ENCODE results near the gene SMO. TPM values are rescaled to one million over a fixed set of nuclear protein-coding genes. Genes with fewer than 3 reads are reported as not detected.
A peak's percentile ranks its signal among the peaks of the same experiment; 100 is the strongest.

Gene SMO
- total RNA-seq, 2 donors from 2014 or later = 75.5 to 76.2 TPM

DNA sequence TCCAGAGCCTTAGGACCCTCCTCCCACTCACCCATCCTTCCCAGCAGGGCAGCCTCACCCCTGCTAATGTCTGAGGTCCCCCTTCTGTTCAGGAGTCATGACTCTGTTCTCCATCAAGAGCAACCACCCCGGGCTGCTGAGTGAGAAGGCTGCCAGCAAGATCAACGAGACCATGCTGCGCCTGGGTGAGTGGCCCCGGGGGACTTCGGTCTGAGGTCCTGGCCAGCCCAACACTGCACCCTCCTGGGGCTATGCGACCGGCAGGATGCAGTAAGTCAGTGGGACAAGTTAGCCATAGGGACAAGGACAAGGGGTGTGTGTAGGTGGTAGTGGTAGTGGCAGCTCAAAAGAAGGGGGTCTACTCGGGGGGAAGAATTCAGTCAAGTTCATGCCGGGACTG, 20.2 kb downstream of the SMO start:
- no peak overlapping the region for H3K9ac ChIP-seq (ENCODE audit: extremely low read depth, low read length, poor library complexity, severe bottlenecking)
- TF ChIP-seq CTCF (conservative IDR thresholded peaks at IDR 0.05) = no peak
- Mint-ChIP-seq H3K4me1 (no peaks in the 10 kb centered on the region), H3K4me3 (no peak overlapping the region), H3K27ac (no peak overlapping the region), H3K27me3 (ENCODE audit: insufficient read depth) (no peaks in the 10 kb centered on the region), H3K9me3 (no peaks in the 10 kb centered on the region), H3K36me3 (ENCODE audit: low read depth) (peaks cover 62% of the 10 kb centered on the region)
- peaks cover 47% of the 10 kb centered on the region for H3K36me3 ChIP-seq (ENCODE audit: control insufficient read depth, insufficient read depth, low read length)
- no peaks in the 10 kb centered on the region for H3K4me1 ChIP-seq (ENCODE audit: control insufficient read depth, insufficient read depth, low read length)
- DNase-seq = no peak
- no peaks in the 10 kb centered on the region for H3K27me3 ChIP-seq (ENCODE audit: control insufficient read depth, insufficient read depth, low read length, poor library complexity, severe bottlenecking)
- H3K9me3 ChIP-seq (ENCODE audit: control insufficient read depth, low read length) = no peaks in the 10 kb centered on the region
- H3K27ac ChIP-seq (ENCODE audit: low read depth, low read length) = no peak overlapping the region
- no peak overlapping the region for H3K4me3 ChIP-seq (ENCODE audit: low read length)
- 92 to 96% methylated on average over 3 to 9 of the region's 9 CpGs for WGBS, 2 experiments (ENCODE audit: insufficient coverage in 1 of 2, insufficient read length in 1 of 2)

GRCh38 chr7:129209067-129209926, 20.9 kb downstream of the SMO start:
- 93% methylated on average over 10 to 15 of the region's 15 CpGs for WGBS, 2 experiments (ENCODE audit: insufficient coverage in 1 of 2, insufficient read length in 1 of 2)
- Histone ChIP-seq H3K36me3 (ENCODE audit: control insufficient read depth, insufficient read depth, low read length) (peaks cover 47% of the 10 kb centered on the region), H3K27ac (ENCODE audit: low read depth, low read length) (peak overlapping the region; percentile 11)

GRCh38 chr7:129210256-129210988, 22.0 kb downstream of the SMO start:
- H3K27ac ChIP-seq (ENCODE audit: low read depth, low read length) = no peak overlapping the region
- H3K4me3 ChIP-seq (ENCODE audit: low read length) = no peak overlapping the region
- TF ChIP-seq CTCF (conservative IDR thresholded peaks at IDR 0.05) = peak; percentile 91
- 84% methylated on average over 11 to 16 of the region's 16 CpGs for WGBS, 2 experiments (ENCODE audit: insufficient coverage in 1 of 2, insufficient read length in 1 of 2)
- Mint-ChIP-seq H3K27ac (no peak overlapping the region), H3K4me3 (no peak overlapping the region), H3K4me1 (no peaks in the 10 kb centered on the region), H3K36me3 (ENCODE audit: low read depth) (peaks cover 67% of the 10 kb centered on the region), H3K9me3 (peaks cover 15% of the 10 kb centered on the region), H3K27me3 (ENCODE audit: insufficient read depth) (no peaks in the 10 kb centered on the region)
- no peaks in the 10 kb centered on the region for H3K9me3 ChIP-seq (ENCODE audit: control insufficient read depth, low read length)
- peaks cover 47% of the 10 kb centered on the region for H3K36me3 ChIP-seq (ENCODE audit: control insufficient read depth, insufficient read depth, low read length)
- DNase-seq = peak; percentile 96
- no peak overlapping the region for H3K9ac ChIP-seq (ENCODE audit: extremely low read depth, low read length, poor library complexity, severe bottlenecking)
- no peaks in the 10 kb centered on the region for H3K4me1 ChIP-seq (ENCODE audit: control insufficient read depth, insufficient read depth, low read length)
- no peaks in the 10 kb centered on the region for H3K27me3 ChIP-seq (ENCODE audit: control insufficient read depth, insufficient read depth, low read length, poor library complexity, severe bottlenecking)

More at GRCh38 chr7:129209067-129209926, 20.9 kb downstream of the SMO start:
- no peak overlapping the region for H3K9ac ChIP-seq (ENCODE audit: extremely low read depth, low read length, poor library complexity, severe bottlenecking)
- Mint-ChIP-seq H3K4me3 (no peak overlapping the region), H3K4me1 (no peaks in the 10 kb centered on the region), H3K9me3 (peaks cover 5% of the 10 kb centered on the region), H3K27me3 (ENCODE audit: insufficient read depth) (no peaks in the 10 kb centered on the region), H3K36me3 (ENCODE audit: low read depth) (peaks cover 64% of the 10 kb centered on the region), H3K27ac (no peak overlapping the region)
- no peak overlapping the region for H3K4me3 ChIP-seq (ENCODE audit: low read length)
- TF ChIP-seq CTCF (conservative IDR thresholded peaks at IDR 0.05) = no peak
- no peak for DNase-seq
- H3K4me1 ChIP-seq (ENCODE audit: control insufficient read depth, insufficient read depth, low read length) = no peaks in the 10 kb centered on the region
- no peaks in the 10 kb centered on the region for H3K9me3 ChIP-seq (ENCODE audit: control insufficient read depth, low read length)
- no peaks in the 10 kb centered on the region for H3K27me3 ChIP-seq (ENCODE audit: control insufficient read depth, insufficient read depth, low read length, poor library complexity, severe bottlenecking)

All from endodermal cell (in vitro differentiated cells).